GM12892 (cell line): ENCODE measurements around the gene RAB20.

Source experiments
- POLR2A ChIP-seq: IDR thresholded peaks from 2 replicates; pipeline ENCODE4 v1.6.1; 2011; ENCODE audit warnings: low read depth, low read length, control low read depth
- POLR2AphosphoS5 ChIP-seq: IDR thresholded peaks from 2 replicates; pipeline ENCODE4 v1.6.1; 2011; ENCODE audit warnings: low read depth, low read length, control low read depth

GRCh38 chr13:110607675-110608224 lies 46.2 kb upstream of the RAB20 start:
- TF ChIP-seq POLR2A (no peak), POLR2AphosphoS5 (no peak)
